Measurements from ENCODE around the gene KLHDC1. TPM values are rescaled to one million over a fixed set of nuclear protein-coding genes. Genes with fewer than 3 reads are reported as not detected.

The KLHDC1 gene
- total and polyA plus RNA-seq, 9 of the 15 experiments (the other 6 are each of a cell fraction or from before 2014, with no cell fraction given): 0.08 to 0.41 (median 0.18) TPM

- TF ChIP-seq ZNF655 (CRISPR knock-in tag; IDR thresholded peaks at IDR 0.05) (no peak), ZNF707 (CRISPR knock-in tag; conservative IDR thresholded peaks at IDR 0.05) (no peak), SRSF1 (IDR thresholded peaks at IDR 0.05; ENCODE audit: low read depth, low read length) (no peak), NCOA6 (IDR thresholded peaks at IDR 0.05) (no peak), ATF3 (IDR thresholded peaks at IDR 0.05) (no peak), ATF3 (CRISPR knock-in tag; conservative IDR thresholded peaks at IDR 0.05) (no peak), GATAD2B (IDR thresholded peaks at IDR 0.05; ENCODE audit: borderline replicate concordance) (peak; percentile 85), ZNF512 (tag; IDR thresholded peaks at IDR 0.05) (no peak), ZNF699 (CRISPR knock-in tag; IDR thresholded peaks at IDR 0.05; ENCODE audit: insufficient replicate concordance) (no peak), AFF1 (IDR thresholded peaks at IDR 0.05; ENCODE audit: low read depth in 1 of 2, partially characterized antibody in 2 of 2) (no peak), FOXJ3 (CRISPR knock-in tag; IDR thresholded peaks at IDR 0.05) (no peak)
These were observed 74.8 kb downstream of the KLHDC1 start, which contains the start of gene KLHDC2 (continued) for GRCh38 chr14:49767571-49768300.

All from K562 (cell line).